ENCODE data around the gene QRICH2.
"Not testable (repeated sequence)": the region's sequence is repeated elsewhere in the genome, so short reads cannot be mapped to it uniquely, and the experiment has no call there.

QRICH2 gene

GRCh38 chr17:76250141-76250540 lies 57.9 kb downstream of the QRICH2 start:
- no peak for DNase-seq (ENCODE audit: extremely low read depth in 1 of 2, low read depth in 1 of 2)

GRCh38 chr17:76248013-76248782 lies 59.9 kb downstream of the QRICH2 start:
- no peak for DNase-seq (ENCODE audit: extremely low read depth in 1 of 2, low read depth in 1 of 2)

- no peak for DNase-seq (ENCODE audit: extremely low read depth in 1 of 2, low read depth in 1 of 2)
These were observed 60.8 kb downstream of the QRICH2 start for GRCh38 chr17:76247304-76247703.

- DNase-seq (ENCODE audit: extremely low read depth in 1 of 2, low read depth in 1 of 2): peak in 1 of 2 donors; percentile 72
These were observed 61.7 kb downstream of the QRICH2 start for GRCh38 chr17:76246080-76247066.

GRCh38 chr17:76244721-76245120 lies 63.4 kb downstream of the QRICH2 start:
- DNase-seq (ENCODE audit: extremely low read depth in 1 of 2, low read depth in 1 of 2): not testable (repeated sequence)

GRCh38 chr17:76243826-76244679 lies 64.0 kb downstream of the QRICH2 start:
- DNase-seq (ENCODE audit: extremely low read depth in 1 of 2, low read depth in 1 of 2): no peak

- no peak for DNase-seq (ENCODE audit: extremely low read depth in 1 of 2, low read depth in 1 of 2)
These were observed 66.3 kb downstream of the QRICH2 start for GRCh38 chr17:76241691-76242255.

GRCh38 chr17:76241204-76241538 lies 66.9 kb downstream of the QRICH2 start:
- no peak for DNase-seq (ENCODE audit: extremely low read depth in 1 of 2, low read depth in 1 of 2)

GRCh38 chr17:76240461-76241203 lies 67.4 kb downstream of the QRICH2 start, which contains the start of gene RNF157:
Gene RNF157 (minus strand): TSS chr17:76240493. CDS start chr17:76240240, 253 bp downstream.
- DNase-seq (ENCODE audit: extremely low read depth in 1 of 2, low read depth in 1 of 2): no peak

GRCh38 chr17:76239538-76240274 lies 68.4 kb downstream of the QRICH2 start:
- no peak for DNase-seq (ENCODE audit: extremely low read depth in 1 of 2, low read depth in 1 of 2)

- no peak for DNase-seq (ENCODE audit: extremely low read depth in 1 of 2, low read depth in 1 of 2)
These were observed 69.1 kb downstream of the QRICH2 start for GRCh38 chr17:76238847-76239537.

GRCh38 chr17:76237859-76238313 lies 70.2 kb downstream of the QRICH2 start:
- DNase-seq (ENCODE audit: extremely low read depth in 1 of 2, low read depth in 1 of 2): no peak

- DNase-seq (ENCODE audit: extremely low read depth in 1 of 2, low read depth in 1 of 2): no peak
These were observed 71.5 kb downstream of the QRICH2 start for GRCh38 chr17:76236603-76237002.

- no peak for DNase-seq (ENCODE audit: extremely low read depth in 1 of 2, low read depth in 1 of 2)
These were observed 72.2 kb downstream of the QRICH2 start for GRCh38 chr17:76235883-76236282.

- no peak for DNase-seq (ENCODE audit: extremely low read depth in 1 of 2, low read depth in 1 of 2)
These were observed 73.8 kb downstream of the QRICH2 start for GRCh38 chr17:76234354-76234679.

- no peak for DNase-seq (ENCODE audit: extremely low read depth in 1 of 2, low read depth in 1 of 2)
These were observed 74.3 kb downstream of the QRICH2 start for GRCh38 chr17:76233588-76234353.

- no peak for DNase-seq (ENCODE audit: extremely low read depth in 1 of 2, low read depth in 1 of 2)
These were observed 75.7 kb downstream of the QRICH2 start for GRCh38 chr17:76232342-76232741.

- DNase-seq (ENCODE audit: extremely low read depth in 1 of 2, low read depth in 1 of 2): not testable (repeated sequence)
These were observed 81.3 kb downstream of the QRICH2 start for GRCh38 chr17:76226749-76227148.

All from stimulated activated CD8-positive, alpha-beta memory T cell treated with anti-CD3 and anti-CD28 coated beads, Interleukin-7, amount 100 ng/mL, for 48 hours (primary cell).